ENCODE data around the gene CDT1. TPM values are rescaled to one million over a fixed set of nuclear protein-coding genes. Genes with fewer than 3 reads are reported as not detected.

The CDT1 gene
- total RNA-seq, 1 experiment from 2014 or later, result 74.1 TPM

DNA sequence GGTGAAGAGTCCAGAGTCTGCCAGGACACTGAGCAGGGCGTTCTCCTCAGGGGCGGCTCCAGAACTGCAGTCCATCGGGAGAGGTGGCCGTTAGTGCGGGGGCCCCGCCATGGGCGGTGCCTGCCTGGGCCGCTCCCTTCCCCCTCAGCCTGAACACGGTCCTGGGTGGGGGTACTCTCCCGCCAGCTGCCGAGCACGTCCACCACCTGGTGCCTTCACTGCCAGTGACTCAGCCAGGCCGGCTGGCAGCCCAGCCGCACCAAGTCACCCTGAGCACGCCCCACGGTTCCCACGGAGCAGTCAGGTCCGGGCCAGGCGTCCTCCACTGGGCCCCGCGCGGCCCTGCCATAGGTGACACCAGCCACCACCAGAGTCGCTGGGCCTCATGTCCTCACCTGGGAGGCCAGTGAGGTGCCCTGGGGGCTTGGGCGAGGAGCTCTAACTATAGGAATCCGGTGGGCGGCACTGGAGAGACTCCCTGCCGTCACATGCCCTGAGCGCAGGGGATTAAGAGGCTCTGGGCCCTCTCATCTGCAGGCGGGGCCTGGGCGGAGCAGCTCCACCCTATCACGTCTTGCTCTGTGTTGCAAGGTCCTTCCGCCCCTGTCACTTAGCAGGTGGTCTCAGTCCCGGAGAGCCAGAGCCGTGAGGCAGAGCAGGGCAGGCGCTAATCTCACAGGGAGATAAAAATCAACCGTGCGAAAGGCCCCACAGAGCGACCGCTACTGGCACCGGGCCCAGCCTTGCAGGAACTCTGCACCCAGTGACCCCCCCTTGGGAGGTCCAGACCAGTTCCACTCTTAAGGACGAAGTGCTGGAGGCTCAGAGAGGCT lies 32.9 kb upstream of the CDT1 start:
- Histone ChIP-seq H3K27ac (ENCODE audit: insufficient read length, low read depth, low read length) (no peak overlapping the region), H3K14ac (ENCODE audit: insufficient read depth, low read length) (no peak overlapping the region; the same call in 1 of the 2 replicates), H3K4me2 (ENCODE audit: insufficient read depth, insufficient read length, low read length) (no peak overlapping the region), H2BK5ac (ENCODE audit: insufficient read length, low read length) (no peak overlapping the region), H3K79me1 (ENCODE audit: insufficient read depth, low read depth, low read length, poor library complexity, severe bottlenecking) (no peaks in the 10 kb centered on the region), H4K5ac (ENCODE audit: insufficient read length, low read depth, low read length) (no peak overlapping the region), H2BK20ac (ENCODE audit: low read depth, low read length, poor library complexity, severe bottlenecking) (no peak overlapping the region), H3K4ac (ENCODE audit: low read depth, low read length) (no peak overlapping the region), H3K23me2 (ENCODE audit: insufficient read length, low read depth, low read length, poor library complexity, severe bottlenecking) (no peaks in the 10 kb centered on the region), H3K27me3 (ENCODE audit: insufficient read depth, low read length) (no peaks in the 10 kb centered on the region), H3K9ac (ENCODE audit: extremely low read depth, insufficient read length, low read length) (no peak overlapping the region), H4K8ac (replicated peaks; ENCODE audit: insufficient read length, low read depth, low read length) (no peak overlapping the region), H4K20me1 (ENCODE audit: control insufficient read depth, insufficient read depth, insufficient read length) (no peaks in the 10 kb centered on the region), H2BK15ac (ENCODE audit: low read depth, low read length) (no peak overlapping the region), H3T11ph (ENCODE audit: low read length) (no peak overlapping the region), H3K4me1 (ENCODE audit: insufficient read depth, low read length) (no peaks in the 10 kb centered on the region), H3K18ac (ENCODE audit: insufficient read length, low read depth, low read length) (no peak overlapping the region), H3K9me3 (ENCODE audit: control insufficient read depth, low read depth, low read length) (no peaks in the 10 kb centered on the region), H2AK5ac (ENCODE audit: insufficient read length, low read length) (no peak overlapping the region), H3K56ac (ENCODE audit: insufficient read length, low read depth, low read length) (no peak overlapping the region), H3K79me2 (ENCODE audit: insufficient read depth, low read length) (no peaks in the 10 kb centered on the region; the same call in 1 of the 2 replicates), H2BK120ac (ENCODE audit: low read depth, low read length, poor library complexity, severe bottlenecking) (no peak overlapping the region), H4K91ac (ENCODE audit: insufficient read length, low read depth, low read length) (no peak overlapping the region), H3K23ac (ENCODE audit: insufficient read length, low read depth, low read length) (no peak overlapping the region), H2BK12ac (ENCODE audit: insufficient read length, low read depth, low read length) (no peak overlapping the region), H2AFZ (ENCODE audit: low read length) (no peak overlapping the region)
- peak overlapping the region in 1 of 3 experiments; percentile 67; a peak in 1 of 7 replicates for H3K27ac Mint-ChIP-seq
- TF ChIP-seq, protein P1, sequence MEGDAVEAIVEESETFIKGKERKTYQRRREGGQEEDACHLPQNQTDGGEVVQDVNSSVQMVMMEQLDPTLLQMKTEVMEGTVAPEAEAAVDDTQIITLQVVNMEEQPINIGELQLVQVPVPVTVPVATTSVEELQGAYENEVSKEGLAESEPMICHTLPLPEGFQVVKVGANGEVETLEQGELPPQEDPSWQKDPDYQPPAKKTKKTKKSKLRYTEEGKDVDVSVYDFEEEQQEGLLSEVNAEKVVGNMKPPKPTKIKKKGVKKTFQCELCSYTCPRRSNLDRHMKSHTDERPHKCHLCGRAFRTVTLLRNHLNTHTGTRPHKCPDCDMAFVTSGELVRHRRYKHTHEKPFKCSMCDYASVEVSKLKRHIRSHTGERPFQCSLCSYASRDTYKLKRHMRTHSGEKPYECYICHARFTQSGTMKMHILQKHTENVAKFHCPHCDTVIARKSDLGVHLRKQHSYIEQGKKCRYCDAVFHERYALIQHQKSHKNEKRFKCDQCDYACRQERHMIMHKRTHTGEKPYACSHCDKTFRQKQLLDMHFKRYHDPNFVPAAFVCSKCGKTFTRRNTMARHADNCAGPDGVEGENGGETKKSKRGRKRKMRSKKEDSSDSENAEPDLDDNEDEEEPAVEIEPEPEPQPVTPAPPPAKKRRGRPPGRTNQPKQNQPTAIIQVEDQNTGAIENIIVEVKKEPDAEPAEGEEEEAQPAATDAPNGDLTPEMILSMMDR (conservative IDR thresholded peaks at IDR 0.05), result no peak
- H3K4me1 Mint-ChIP-seq, result peaks cover 20 to 50% of the 10 kb centered on the region in 2 experiments
- H3K27me3 Mint-ChIP-seq (ENCODE audit: low read depth), result no peaks in the 10 kb centered on the region
- H3K36me3 Mint-ChIP-seq (ENCODE audit: insufficient read depth in 1 of 3, low read depth in 3 of 3), result no peaks in the 10 kb centered on the region
- H3K9me3 Mint-ChIP-seq, result no peaks in the 10 kb centered on the region
- H3K4me3 Mint-ChIP-seq, result no peak overlapping the region; a peak in 1 of 5 replicates
- WGBS (ENCODE audit: extremely low coverage, insufficient read length, low lambda C conversion rate), result no CpG with 5 or more reads among the region's 41 CpGs
- peak; percentile 92 for DNase-seq

All from H9 (cell line).